Adrenal gland (tissue), 12 donors: ENCODE data around the gene TAAR5. TPM values are rescaled to one million over a fixed set of nuclear protein-coding genes. Genes with fewer than 3 reads are reported as not detected.
"Not testable (repeated sequence)": the region's sequence is repeated elsewhere in the genome, so short reads cannot be mapped to it uniquely, and the experiment has no call there.

Experiments
- DNase-seq, 7 donors: peaks; one replicate each; pipeline ENCODE4 v3.0.0-alpha.2; 2019 to 2020
- H3K27ac ChIP-seq, 5 donors: fragments of 200-600 bp; sonication (generic) in 4 of 5; 1 replicate in 3 of 5; 2 replicates in 2 of 5; pipeline versions ENCODE4 v1.5.1 to v1.8.0; 2016 to 2020; ENCODE audit warnings: mild to moderate bottlenecking in 1 of 5
- H3K27me3 ChIP-seq: fragments of 200-600 bp; 2 replicates; pipeline ENCODE4 v1.8.0; 2021
- H3K36me3 ChIP-seq, 2 donors: fragments of 200-600 bp; replicated peaks in 1 of 2; 1 replicate in 1 of 2; 2 replicates in 1 of 2; pipeline versions ENCODE4 v1.5.1 to v1.8.0; 2018 to 2022
- H3K4me1 ChIP-seq, 2 donors: fragments of 200-600 bp; replicated peaks in 1 of 2; 1 replicate in 1 of 2; 2 replicates in 1 of 2; pipeline versions ENCODE4 v1.5.1 to v1.8.0; 2018 to 2021
- H3K4me3 ChIP-seq, 4 donors: fragments of 200-600 bp; sonication (generic) in 3 of 4; one replicate each; pipeline ENCODE4 v1.5.1; 2016 to 2018
- H3K9me3 ChIP-seq, 3 donors: fragments of 200-600 bp; sonication (generic) in 1 of 3; replicated peaks in 1 of 3; 1 replicate in 2 of 3; 2 replicates in 1 of 3; pipeline versions ENCODE4 v1.5.1 to v1.8.0; 2016 to 2021
- POLR2A ChIP-seq, 2 donors: fragments of 450-650 bp; IDR thresholded peaks; one replicate each; pipeline ENCODE4 v1.6.1; 2017; ENCODE audit warnings: antibody characterized with exemption in 2 of 2, mild to moderate bottlenecking in 2 of 2, moderate library complexity in 1 of 2
- WGBS, 4 donors: extraction: QIAGEN DNeasy Blood & Tissue Kit in 2 of 4; methylation state at CpG; one replicate each; pipeline versions ENCODE4 v1.1.5 to v1.1.7; 2013 to 2017; 5-methylcytosine and 5-hydroxymethylcytosine counted together
- intact Hi-C, 2 donors: fragments of 100-400 bp; cut with DNase I; formaldehyde crosslinking; loops; one replicate each; pipeline versions ENCODE4 v1.14.1 to v1.15.0; 2022 to 2023
- polyA plus RNA-seq, 3 donors: library from polyadenylated mRNA; stranded (reverse); fragments of 200-250 nt in 2 of 3; fragments of 350-450 nt in 1 of 3; fragmentation: Illumina TruSeq in 1 of 3; extraction: RNeasy Lipid Tissue Mini Kit (QIAGEN cat#74804) in 1 of 3; gene quantifications; one replicate each; pipeline ENCODE4 v1.2.3, GENCODE V29; 2013 to 2014
- total RNA-seq, 9 donors: library from RNA; depleted of rRNA in 4 of 9; stranded (reverse); fragments of >200 nt in 4 of 9; fragments of 120-200 nt in 1 of 9; fragmentation: NEBNext Ultra II Directional in 1 of 9; extraction: Animal tissue kit (Norgen Biotek cat#: 25700) in 1 of 9; gene quantifications; one replicate each; pipeline versions ENCODE4 v1.1.0 to v1.2.4, GENCODE V29; 2013 to 2023
- TF ChIP-seq, protein P1 (sequence below), 6 experiments: fragments of 450-650 bp in 4 of 6; fragments of 200-600 bp in 2 of 6; sonication (generic) in 1 of 6; IDR thresholded peaks; 1 replicate in 5 of 6; 2 replicates in 1 of 6; pipeline versions ENCODE4 v1.5.1 to v1.8.0; 2016 to 2021; ENCODE audit warnings: antibody characterized with exemption in 6 of 6, mild to moderate bottlenecking in 2 of 6, moderate library complexity in 1 of 6
- donor health status: healthy with polysubstance abuse.
- donor health status: Bipolar disorder and iron deficiency.
- donor health status: DM: yes; HTN: yes; CAD: no.
- donor health status: DM: no; HTN: no; CAD: no.
- donor health status: DM: no; HTN: no; CAD: no.
- donor health status: DM: yes; HTN: yes; CAD: no.

The TAAR5 gene
- total and polyA plus RNA-seq, 12 donors, result not detected

DNA sequence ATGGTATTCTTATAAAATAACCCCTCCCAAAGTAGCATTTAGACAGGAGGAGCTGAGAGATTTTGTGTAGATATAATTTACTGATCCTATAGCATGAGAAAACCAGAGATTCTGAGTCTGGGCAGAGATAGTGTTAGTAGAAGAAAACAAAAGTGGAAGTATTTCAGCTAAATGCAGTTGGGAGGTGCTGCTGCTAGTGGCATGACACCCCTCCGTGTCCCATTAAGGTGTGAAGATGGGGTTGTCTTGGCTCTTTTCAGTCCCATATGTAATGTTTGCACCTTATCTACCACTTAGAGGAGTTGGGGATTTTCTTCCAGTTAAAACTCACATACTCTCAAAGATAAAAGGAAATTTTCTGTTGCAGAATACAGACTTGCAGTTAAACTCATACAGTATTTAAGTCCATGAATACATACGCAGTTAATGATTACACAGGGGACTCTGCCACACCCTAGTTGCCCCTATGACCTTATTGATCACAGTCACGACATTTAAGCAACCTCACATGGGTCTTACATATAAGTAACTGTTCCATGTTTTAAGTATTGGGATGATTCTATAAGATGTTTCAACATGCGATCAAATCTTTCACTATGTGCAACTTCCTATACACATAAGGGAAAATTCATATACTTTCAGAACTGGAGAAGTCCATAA, 23.0 kb upstream of the TAAR5 start:
- DNase-seq, result no peak
- no peak overlapping the region for H3K4me3 ChIP-seq
- H3K27me3 ChIP-seq, result no peaks in the 10 kb centered on the region
- peaks cover 0 to 7% (median 0%) of the 10 kb centered on the region in 3 donors for H3K9me3 ChIP-seq
- WGBS, 4 donors, result 44 to 67% (median 61%) methylated on average over 4 of the region's 4 CpGs
- no peaks in the 10 kb centered on the region for H3K4me1 ChIP-seq
- no peaks in the 10 kb centered on the region for H3K36me3 ChIP-seq
- no peak overlapping the region for H3K27ac ChIP-seq
- intact Hi-C loops, result no loop called here
- TF ChIP-seq, protein P1, sequence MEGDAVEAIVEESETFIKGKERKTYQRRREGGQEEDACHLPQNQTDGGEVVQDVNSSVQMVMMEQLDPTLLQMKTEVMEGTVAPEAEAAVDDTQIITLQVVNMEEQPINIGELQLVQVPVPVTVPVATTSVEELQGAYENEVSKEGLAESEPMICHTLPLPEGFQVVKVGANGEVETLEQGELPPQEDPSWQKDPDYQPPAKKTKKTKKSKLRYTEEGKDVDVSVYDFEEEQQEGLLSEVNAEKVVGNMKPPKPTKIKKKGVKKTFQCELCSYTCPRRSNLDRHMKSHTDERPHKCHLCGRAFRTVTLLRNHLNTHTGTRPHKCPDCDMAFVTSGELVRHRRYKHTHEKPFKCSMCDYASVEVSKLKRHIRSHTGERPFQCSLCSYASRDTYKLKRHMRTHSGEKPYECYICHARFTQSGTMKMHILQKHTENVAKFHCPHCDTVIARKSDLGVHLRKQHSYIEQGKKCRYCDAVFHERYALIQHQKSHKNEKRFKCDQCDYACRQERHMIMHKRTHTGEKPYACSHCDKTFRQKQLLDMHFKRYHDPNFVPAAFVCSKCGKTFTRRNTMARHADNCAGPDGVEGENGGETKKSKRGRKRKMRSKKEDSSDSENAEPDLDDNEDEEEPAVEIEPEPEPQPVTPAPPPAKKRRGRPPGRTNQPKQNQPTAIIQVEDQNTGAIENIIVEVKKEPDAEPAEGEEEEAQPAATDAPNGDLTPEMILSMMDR (IDR thresholded peaks at IDR 0.05), result no peak
- no peak for TF ChIP-seq POLR2A (IDR thresholded peaks at IDR 0.05)

DNA sequence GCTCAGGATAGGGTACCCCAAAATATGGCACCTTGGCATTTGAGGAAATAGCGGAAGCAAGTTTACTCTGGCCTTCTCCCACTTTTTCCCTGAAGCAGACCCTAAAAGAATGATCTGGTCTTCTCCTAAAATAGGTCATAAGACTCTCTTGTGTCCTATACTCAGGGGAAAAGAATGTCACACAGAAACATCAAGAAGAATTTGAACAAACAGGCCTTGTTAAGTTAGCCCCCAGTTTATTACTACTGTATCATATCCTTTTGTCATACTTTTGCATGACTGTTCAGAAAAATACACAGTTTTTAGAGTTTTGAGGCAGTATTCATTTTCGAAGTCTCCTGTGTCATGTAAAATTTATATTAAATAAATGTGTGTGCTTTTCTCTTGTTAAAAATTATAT, 22.1 kb upstream of the TAAR5 start:
- intact Hi-C loops, result no loop called here
- TF ChIP-seq, protein P1 (IDR thresholded peaks at IDR 0.05), result no peak
- TF ChIP-seq POLR2A (IDR thresholded peaks at IDR 0.05), result no peak
- no peaks in the 10 kb centered on the region for H3K27me3 ChIP-seq

DNA sequence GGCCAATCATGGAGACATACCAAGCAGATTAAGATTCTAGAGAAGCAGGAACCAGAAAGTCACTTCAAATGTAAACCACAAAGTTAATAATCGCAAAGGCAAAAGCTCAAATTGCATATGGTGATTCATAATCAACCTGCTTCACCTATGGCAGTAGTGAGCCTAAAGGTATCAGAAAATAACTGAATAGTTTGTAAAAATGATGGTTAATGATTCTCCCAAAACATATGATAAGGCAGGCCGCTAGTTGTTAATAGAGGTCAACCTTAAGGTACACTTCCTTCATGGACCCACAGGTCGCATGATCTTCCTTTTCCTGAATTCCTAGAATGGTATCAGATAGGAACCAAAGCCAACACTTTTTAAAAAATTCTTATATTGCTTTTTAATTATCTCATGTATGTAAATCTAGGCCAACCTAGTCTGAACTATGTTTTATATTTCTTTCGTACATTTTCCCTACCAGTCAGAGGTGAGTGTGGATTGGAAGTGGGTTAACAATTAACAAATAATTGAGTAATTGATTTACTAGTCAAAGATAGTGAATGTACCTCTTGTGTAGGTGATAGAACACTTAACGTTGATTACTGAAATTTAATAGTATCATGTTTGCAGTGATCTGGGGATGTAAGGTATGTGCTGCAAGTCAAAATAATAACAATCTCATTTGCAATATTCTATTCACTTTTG, 18.1 kb upstream of the TAAR5 start:
- no peak for DNase-seq
- TF ChIP-seq, protein P1 (IDR thresholded peaks at IDR 0.05), result no peak
- no peak for TF ChIP-seq POLR2A (IDR thresholded peaks at IDR 0.05)
- H3K27me3 ChIP-seq, result no peaks in the 10 kb centered on the region
- no peaks in the 10 kb centered on the region for H3K9me3 ChIP-seq
- no peak overlapping the region for H3K4me3 ChIP-seq
- intact Hi-C loops, result no loop called here
- H3K4me1 ChIP-seq, result no peaks in the 10 kb centered on the region
- no peaks in the 10 kb centered on the region for H3K36me3 ChIP-seq
- no peak overlapping the region for H3K27ac ChIP-seq
- WGBS, 4 donors, result 81 to 85% (median 82%) methylated on average over 5 of the region's 5 CpGs

More for the DNA sequence above, 22.1 kb upstream of the TAAR5 start:
- Histone ChIP-seq H3K4me1 (no peaks in the 10 kb centered on the region), H3K9me3 (peaks cover 0 to 7% (median 0%) of the 10 kb centered on the region in 3 donors), H3K4me3 (no peak overlapping the region), H3K36me3 (no peaks in the 10 kb centered on the region), H3K27ac (no peak overlapping the region)
- WGBS, 4 donors, result 69 to 87% (median 81%) methylated on average over 2 of the region's 2 CpGs
- DNase-seq, result no peak

DNA sequence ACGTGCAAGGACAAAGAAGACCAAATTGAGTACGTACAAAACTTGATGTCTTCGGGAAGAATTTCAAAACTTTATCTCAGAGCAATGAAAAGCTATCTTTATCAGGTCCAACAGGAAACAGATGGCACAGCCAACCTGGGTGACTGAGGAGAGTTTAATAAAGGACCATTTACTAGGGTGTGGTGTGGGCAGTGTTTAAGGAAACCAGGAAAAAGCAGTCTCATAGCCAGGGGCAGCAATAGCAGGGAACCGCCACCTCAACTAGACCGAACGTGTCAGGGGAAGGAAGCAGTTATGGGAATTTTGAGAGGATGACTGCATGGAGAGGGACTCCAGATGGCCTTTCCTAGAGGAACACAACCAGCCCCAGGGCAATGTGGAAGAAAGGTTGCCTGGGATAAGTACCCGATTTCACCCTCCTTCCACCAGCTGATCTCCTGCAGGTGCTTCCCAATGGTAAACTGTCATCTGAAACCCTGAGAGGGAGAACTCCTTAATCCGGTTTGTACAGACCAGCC, 15.2 kb upstream of the TAAR5 start:
- no peaks in the 10 kb centered on the region for H3K27me3 ChIP-seq
- 78 to 83% (median 82%) methylated on average over 8 of the region's 8 CpGs for WGBS, 4 donors
- TF ChIP-seq, protein P1 (IDR thresholded peaks at IDR 0.05), result no peak
- no peak for TF ChIP-seq POLR2A (IDR thresholded peaks at IDR 0.05)
- H3K36me3 ChIP-seq, result no peaks in the 10 kb centered on the region
- intact Hi-C loops, result no loop called here
- H3K4me3 ChIP-seq, result no peak overlapping the region
- H3K27ac ChIP-seq, result no peak overlapping the region
- no peaks in the 10 kb centered on the region for H3K9me3 ChIP-seq
- no peaks in the 10 kb centered on the region for H3K4me1 ChIP-seq
- no peak for DNase-seq

DNA sequence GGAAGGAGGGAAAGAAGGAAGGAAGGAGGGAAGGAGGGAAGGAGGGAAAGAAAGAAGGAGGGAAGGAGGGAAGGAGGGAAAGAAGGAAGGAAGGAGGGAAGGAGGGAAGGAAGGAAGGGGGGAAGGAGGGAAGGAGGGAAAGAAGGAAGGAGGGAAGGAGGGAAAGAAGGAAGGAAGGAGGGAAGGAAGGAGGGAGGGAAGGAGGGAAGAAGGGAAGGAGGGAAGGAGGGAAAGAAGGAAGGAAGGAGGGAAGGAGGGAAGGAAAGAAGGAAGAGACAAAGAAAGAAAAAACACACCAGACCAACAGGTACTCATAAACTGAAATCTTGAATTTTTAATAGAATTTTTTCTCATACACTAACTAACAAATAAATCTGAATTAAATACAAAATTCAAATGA, 11.4 kb upstream of the TAAR5 start:
- H3K36me3 ChIP-seq, intact Hi-C loops, H3K27me3 ChIP-seq, H3K4me1 ChIP-seq, H3K27ac ChIP-seq, H3K4me3 ChIP-seq, DNase-seq, H3K9me3 ChIP-seq: not testable (repeated sequence)
